OCI-LY3 (cell line): ENCODE results near the gene RAE1.

ENCODE experiments used
- H2AFZ ChIP-seq: fragments of 200-600, 300-600 bp; shearing (Covaris generic); 2 replicates; pipeline ENCODE4 v1.6.0; 2014; ENCODE audit warnings: antibody characterized with exemption, low read depth, low read length
- H3K27ac ChIP-seq: fragments of 200-600, 300-600 bp; sonication (generic); 2 replicates; pipeline ENCODE4 v1.5.1; 2014; ENCODE audit warnings: mild to moderate bottlenecking, low read length, moderate library complexity, mixed read lengths
- H3K27me3 ChIP-seq: fragments of 200-600, 300-600 bp; sonication (generic); 2 replicates; pipeline ENCODE4 v1.6.1; 2014; ENCODE audit warnings: low read depth, low read length, mixed read lengths
- H3K36me3 ChIP-seq: fragments of 200-600, 300-600 bp; sonication (generic); replicated peaks from 2 replicates; pipeline ENCODE3; 2014; ENCODE audit warnings: low read depth, low read length, mixed read lengths
- H3K4me1 ChIP-seq: fragments of 300-600, 200-600 bp; sonication (generic); 2 replicates; pipeline ENCODE4 v1.6.1; 2014; ENCODE audit warnings: low read length, mixed read lengths
- H3K4me2 ChIP-seq: fragments of 200-600, 300-600 bp; sonication (generic); 2 replicates; pipeline ENCODE4 v1.6.1; 2014; ENCODE audit warnings: low read length, mixed read lengths
- H3K4me3 ChIP-seq: fragments of 300-600, 200-600 bp; sonication (generic); 2 replicates; pipeline ENCODE4 v1.5.1; 2014; ENCODE audit warnings: antibody characterized with exemption, mild to moderate bottlenecking, low read length, moderate library complexity
- H3K79me2 ChIP-seq: fragments of 300-600, 200-600 bp; shearing (Covaris generic); 2 replicates; pipeline ENCODE4 v1.6.1; 2014; ENCODE audit warnings: mild to moderate bottlenecking, low read length, mixed read lengths
- H3K9ac ChIP-seq: fragments of 300-600, 200-600 bp; shearing (Covaris generic); 2 replicates; pipeline ENCODE4 v1.6.0; 2014; ENCODE audit warnings: mild to moderate bottlenecking, low read length, moderate library complexity
- H3K9me3 ChIP-seq: fragments of 200-600, 300-600 bp; shearing (Covaris generic); 2 replicates; pipeline ENCODE4 v1.6.1; 2014; ENCODE audit warnings: low read length, mixed read lengths; ENCODE audit not compliant: insufficient read depth
- H4K20me1 ChIP-seq: fragments of 200-600, 300-600 bp; sonication (generic); 2 replicates; pipeline ENCODE4 v1.6.1; 2016; ENCODE audit warnings: low read length, mixed read lengths; ENCODE audit not compliant: insufficient read depth
- CTCF ChIP-seq: fragments of 200-600, 300-600 bp; sonication (generic); IDR thresholded peaks from 2 replicates; pipeline ENCODE4 v1.5.1; 2014; ENCODE audit warnings: antibody characterized with exemption, low read length, low read depth
- EZH2phosphoT487 ChIP-seq: fragments of 200-600 bp; shearing (Covaris generic); IDR thresholded peaks from 2 replicates; pipeline ENCODE4 v1.6.1; 2018; ENCODE audit warnings: antibody characterized with exemption, mixed run types, low read depth

RAE1 gene

GRCh38 chr20:57313951-57314350, 37.1 kb upstream of the RAE1 start:
- TF ChIP-seq CTCF (no peak), EZH2phosphoT487 (no peak)
- peaks cover 80% of the 10 kb centered on the region for H3K27me3 ChIP-seq
- no peak overlapping the region for H2AFZ ChIP-seq
- no peak overlapping the region for H3K4me3 ChIP-seq
- no peak overlapping the region for H3K4me2 ChIP-seq
- H3K36me3 ChIP-seq: no peaks in the 10 kb centered on the region
- H3K27ac ChIP-seq: no peak overlapping the region
- no peak overlapping the region for H3K9ac ChIP-seq
- H3K9me3 ChIP-seq: peaks cover 12% of the 10 kb centered on the region; the same call in 1 of the 2 replicates
- 0 out of 2 replicates have a peak, but pooled peaks cover 1% of the 10 kb centered on the region for H3K4me1 ChIP-seq
- H4K20me1 ChIP-seq: no peaks in the 10 kb centered on the region
- H3K79me2 ChIP-seq: no peaks in the 10 kb centered on the region

- no peak for TF ChIP-seq EZH2phosphoT487
- TF ChIP-seq CTCF: no peak
- H3K4me2 ChIP-seq: no peak overlapping the region
- H3K36me3 ChIP-seq: no peaks in the 10 kb centered on the region
- no peak overlapping the region for H3K4me3 ChIP-seq
- H3K4me1 ChIP-seq: no peaks in the 10 kb centered on the region
- no peaks in the 10 kb centered on the region for H4K20me1 ChIP-seq
- peaks cover 77% of the 10 kb centered on the region for H3K27me3 ChIP-seq
- no peak overlapping the region for H3K27ac ChIP-seq
- H3K9ac ChIP-seq: no peak overlapping the region
- H2AFZ ChIP-seq: no peak overlapping the region
- no peaks in the 10 kb centered on the region for H3K79me2 ChIP-seq
- peaks cover 12% of the 10 kb centered on the region; the same call in 1 of the 2 replicates for H3K9me3 ChIP-seq
Observed at GRCh38 chr20:57315083-57315975, 35.7 kb upstream of the RAE1 start.

- H3K27ac ChIP-seq: no peak overlapping the region
Observed at GRCh38 chr20:57315976-57316480, 35.0 kb upstream of the RAE1 start.

More at GRCh38 chr20:57315976-57316480, 35.0 kb upstream of the RAE1 start:
- Histone ChIP-seq H3K4me1 (no peaks in the 10 kb centered on the region), H3K4me3 (no peak overlapping the region), H4K20me1 (no peaks in the 10 kb centered on the region), H3K36me3 (no peaks in the 10 kb centered on the region), H3K79me2 (no peaks in the 10 kb centered on the region), H3K9me3 (peaks cover 12% of the 10 kb centered on the region; the same call in 1 of the 2 replicates), H2AFZ (no peak overlapping the region), H3K9ac (no peak overlapping the region), H3K4me2 (no peak overlapping the region), H3K27me3 (peaks cover 75% of the 10 kb centered on the region)
- TF ChIP-seq EZH2phosphoT487: no peak
- TF ChIP-seq CTCF: no peak
